ENCODE measurements around the gene TAC4.

DNA sequence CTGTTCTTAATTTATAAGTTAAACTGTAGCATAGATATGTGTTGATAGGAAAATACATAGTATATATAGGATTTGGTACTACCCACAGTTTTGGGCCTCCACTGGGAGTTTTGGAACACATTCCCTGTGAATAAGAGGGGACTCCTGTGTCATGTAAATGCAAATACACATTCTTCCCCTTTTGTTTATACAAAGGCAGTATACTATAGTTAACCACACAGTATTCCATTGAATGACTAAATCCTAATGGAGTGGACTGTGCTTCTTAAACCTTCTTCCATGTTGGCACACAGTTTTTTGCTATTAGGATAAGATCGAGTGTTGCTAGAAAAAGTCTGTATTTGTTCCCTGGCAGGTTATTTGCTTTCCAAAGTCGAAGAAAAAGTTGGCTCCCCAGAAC, 22.2 kb downstream of the TAC4 start:
- TF ChIP-seq CTCF (IDR thresholded peaks at IDR 0.05) (no peak), POLR2A (IDR thresholded peaks at IDR 0.05) (no peak), POLR2AphosphoS5 (IDR thresholded peaks at IDR 0.05) (no peak), EP300 (IDR thresholded peaks at IDR 0.05) (no peak)

Measured in gastroesophageal sphincter (tissue), 3 donors.